IMR-90 (cell line): ENCODE results near the gene STKLD1. TPM values are rescaled to one million over a fixed set of nuclear protein-coding genes. Genes with fewer than 3 reads are reported as not detected.

ENCODE experiments used
- ATAC-seq: fragments of 200-7000 bp; cut with Tn5 transposase; 2 replicates; pipeline ENCODE4 v1.9.1; 2020; ENCODE audit warnings: low read depth, mild to moderate bottlenecking, moderate library complexity
- BruUV-seq: library from RNA; stranded (reverse); fragments of 400-500 nt; replicated peaks from 2 replicates; lab custom pipeline; 2021; lab: Mats Ljungman, UMichigan
- CTCF ChIA-PET: fragments of 300-600 bp; formaldehyde crosslinking; extraction: SDS; loops from one replicate; lab custom pipeline; 2021; ENCODE audit warnings: antibody characterized with exemption; lab: Yijun Ruan, JAX
- POLR2A ChIA-PET: fragments of 300-600 bp; sonication (Branson Sonifier 250); formaldehyde crosslinking; loops from one replicate; lab custom pipeline; 2022; ENCODE audit warnings: antibody characterized with exemption; ENCODE audit not compliant: unreplicated experiment; lab: Charles Lee
- DNase-seq: peaks from one replicate; pipeline ENCODE4 v3.0.0; 2013
- H2AFZ ChIP-seq: replicated peaks from 2 replicates; pipeline ENCODE3; 2013; ENCODE audit warnings: low read length, mild to moderate bottlenecking; ENCODE audit not compliant: poor library complexity
- H2AK5ac ChIP-seq: 2 replicates; pipeline ENCODE4 v1.6.1; 2013; ENCODE audit warnings: low read depth, low read length, inconsistent platforms
- H2AK9ac ChIP-seq: replicated peaks from 2 replicates; pipeline ENCODE3; 2013; ENCODE audit warnings: mild to moderate bottlenecking, low read depth, low read length, moderate library complexity; ENCODE audit not compliant: poor library complexity
- H2BK120ac ChIP-seq: 2 replicates; pipeline ENCODE4 v1.6.1; 2013; ENCODE audit warnings: low read depth, low read length, inconsistent platforms
- H2BK15ac ChIP-seq: 3 replicates; pipeline ENCODE4 v1.6.1; 2013; ENCODE audit warnings: low read depth, low read length, inconsistent platforms
- H2BK20ac ChIP-seq: 2 replicates; pipeline ENCODE4 v1.6.1; 2013; ENCODE audit warnings: low read depth, mild to moderate bottlenecking, inconsistent platforms, low read length, moderate library complexity
- H2BK5ac ChIP-seq: 2 replicates; pipeline ENCODE4 v1.6.1; 2013; ENCODE audit warnings: mild to moderate bottlenecking, low read depth, low read length, inconsistent platforms; ENCODE audit not compliant: poor library complexity, severe bottlenecking
- H3K14ac ChIP-seq: replicated peaks from 2 replicates; pipeline ENCODE4 v1.6.1; 2013; ENCODE audit warnings: low read depth, low read length, inconsistent platforms
- H3K18ac ChIP-seq: 2 replicates; pipeline ENCODE4 v1.6.1; 2013; ENCODE audit warnings: low read depth, low read length, control low read depth
- H3K23ac ChIP-seq: 2 replicates; pipeline ENCODE4 v1.6.1; 2013; ENCODE audit warnings: low read depth, low read length, inconsistent platforms
- H3K27ac ChIP-seq: 2 replicates; pipeline ENCODE4 v1.5.1; 2013; ENCODE audit warnings: mild to moderate bottlenecking, control low read depth, low read length; ENCODE audit not compliant: insufficient read depth
- H3K27me3 ChIP-seq: 2 replicates; pipeline ENCODE4 v1.6.1; 2013; ENCODE audit warnings: low read length; ENCODE audit not compliant: control insufficient read depth, insufficient read depth
- H3K36me3 ChIP-seq: 2 replicates; pipeline ENCODE4 v1.6.1; 2013; ENCODE audit warnings: low read length, mixed read lengths; ENCODE audit not compliant: control insufficient read depth, insufficient read depth
- H3K4ac ChIP-seq: 2 replicates; pipeline ENCODE4 v1.6.1; 2013; ENCODE audit warnings: low read depth, low read length, inconsistent platforms
- H3K4me1 ChIP-seq: 2 replicates; pipeline ENCODE4 v1.6.1; 2013; ENCODE audit warnings: low read length, mixed read lengths; ENCODE audit not compliant: control insufficient read depth, insufficient read depth
- H3K4me2 ChIP-seq: 2 replicates; pipeline ENCODE4 v1.6.1; 2013; ENCODE audit warnings: low read depth, mild to moderate bottlenecking, control low read depth, low read length, moderate library complexity
- H3K4me3 ChIP-seq: 2 replicates; pipeline ENCODE4 v1.5.1; 2013; ENCODE audit warnings: low read depth, mild to moderate bottlenecking, control low read depth, low read length, moderate library complexity; ENCODE audit not compliant: insufficient read depth
- H3K56ac ChIP-seq: 2 replicates; pipeline ENCODE4 v1.6.1; 2013; ENCODE audit warnings: low read length, inconsistent platforms; ENCODE audit not compliant: insufficient read depth; ENCODE audit errors: extremely low read depth
- H3K79me1 ChIP-seq, 2 experiments: 2 replicates each; pipeline ENCODE4 v1.6.1; 2013; ENCODE audit warnings: low read length in 2 of 2, inconsistent platforms in 1 of 2, low read depth in 1 of 2
- H3K9ac ChIP-seq: 2 replicates; pipeline ENCODE4 v1.6.1; 2013; ENCODE audit warnings: low read depth, low read length, control low read depth
- H3K9me1 ChIP-seq: 2 replicates; pipeline ENCODE4 v1.6.1; 2013; ENCODE audit warnings: low read length, inconsistent platforms; ENCODE audit not compliant: insufficient read depth
- H3K9me3 ChIP-seq: 2 replicates; pipeline ENCODE4 v1.6.1; 2013; ENCODE audit warnings: low read length; ENCODE audit not compliant: control insufficient read depth, insufficient read depth
- H4K20me1 ChIP-seq: 2 replicates; pipeline ENCODE4 v1.6.1; 2013; ENCODE audit warnings: low read length, inconsistent platforms; ENCODE audit not compliant: insufficient read depth
- H4K5ac ChIP-seq: 2 replicates; pipeline ENCODE4 v1.6.1; 2013; ENCODE audit warnings: mild to moderate bottlenecking, low read depth, low read length, control low read depth
- H4K8ac ChIP-seq, 2 experiments: 2 replicates each; pipeline ENCODE4 v1.6.1; 2013; ENCODE audit warnings: low read depth in 2 of 2, low read length in 2 of 2, control low read depth in 1 of 2, inconsistent platforms in 1 of 2
- H4K91ac ChIP-seq: 2 replicates; pipeline ENCODE4 v1.6.1; 2013; ENCODE audit warnings: low read depth, low read length, inconsistent platforms; ENCODE audit not compliant: insufficient read depth
- BHLHE40 ChIP-seq: fragments of 150-350 bp; IDR thresholded peaks from 2 replicates; pipeline ENCODE4 v1.6.1; 2016; ENCODE audit warnings: mild to moderate bottlenecking, low read depth, low read length
- MXI1 ChIP-seq: IDR thresholded peaks from 2 replicates; pipeline ENCODE4 v1.6.1; 2012; ENCODE audit warnings: low read depth, mild to moderate bottlenecking, low read length, moderate library complexity, borderline replicate concordance
- WGBS, 2 experiments: methylation state at CpG; one replicate each; pipeline versions ENCODE4 v1.1.5 to v1.1.7; 2013; ENCODE audit warnings: missing lambda C conversion rate in 2 of 2; ENCODE audit not compliant: insufficient read length in 1 of 2; ENCODE audit errors: extremely low coverage in 2 of 2; 5-methylcytosine and 5-hydroxymethylcytosine counted together
- dilution Hi-C: fragments of 300-500 bp; cut with HindIII; formaldehyde crosslinking; loops from one replicate; pipeline ENCODE4 v1.14.3; 2018; ENCODE audit warnings: low sequenced_read_pairs; ENCODE audit not compliant: unreplicated experiment
- in situ Hi-C: fragments of 300-500 bp; cut with MboI; formaldehyde crosslinking; loops from 3 replicates; pipeline ENCODE4 v1.14.3; 2019; ENCODE audit warnings: low sequenced_read_pairs, inconsistent platforms, mixed read lengths
- intact Hi-C: fragments of 100-400 bp; cut with micrococcal nuclease; formaldehyde crosslinking; loops from 2 replicates; pipeline ENCODE4 v1.10.0; 2022
- polyA plus RNA-seq, 3 experiments: library from polyadenylated mRNA; depleted of rRNA; stranded (reverse); fragments of >200 nt; gene quantifications; 2 replicates each; pipeline ENCODE4 v1.2.3, GENCODE V29; 2012; ENCODE audit warnings: low replicate concordance in 1 of 3
- total RNA-seq: library from RNA; depleted of rRNA; stranded (reverse); fragments of >200 nt; gene quantifications from 2 replicates; pipeline ENCODE4 v1.2.3, GENCODE V29; 2012

The STKLD1 gene
- total and polyA plus RNA-seq, 2 of the 4 experiments (the other 2 are of a cell fraction): 0.54 to 0.65 TPM

GRCh38 chr9:133439337-133439736, 63.2 kb downstream of the STKLD1 start:
- H3K27ac ChIP-seq: no peak overlapping the region
- H3K27me3 ChIP-seq: no peaks in the 10 kb centered on the region
- no peak overlapping the region for H4K5ac ChIP-seq
- H3K9me3 ChIP-seq: no peaks in the 10 kb centered on the region
- POLR2A ChIA-PET: interaction anchor here (0.6 kb wide), 1 partner anchor 62 kb away, joined by 3 read pairs; no protein-coding TSS in a partner anchor
- no peak overlapping the region for H3K9ac ChIP-seq
- no peak overlapping the region for H3K4me2 ChIP-seq
- WGBS, 2 experiments: no CpG with 5 or more reads among the region's 4 CpGs
- no peak overlapping the region for H2BK20ac ChIP-seq
- no peaks in the 10 kb centered on the region for H3K36me3 ChIP-seq
- no peak overlapping the region for H2AK9ac ChIP-seq
- H4K91ac ChIP-seq: no peak overlapping the region
- in situ Hi-C loops (no loop called here), dilution Hi-C loops (no loop called here), intact Hi-C loops (no loop called here)
- no peaks in the 10 kb centered on the region for H3K9me1 ChIP-seq
- no TSS peak for BruUV-seq
- no peak overlapping the region for H3K23ac ChIP-seq
- no peak overlapping the region for H2BK120ac ChIP-seq
- H3K4me3 ChIP-seq: no peak overlapping the region
- H3K56ac ChIP-seq: no peak overlapping the region
- no peak overlapping the region for H2BK5ac ChIP-seq
- no peak overlapping the region for H2AFZ ChIP-seq
- ATAC-seq (no peak), DNase-seq (no peak)
- no peak overlapping the region for H2BK15ac ChIP-seq
- no peaks in the 10 kb centered on the region for H3K79me1 ChIP-seq
- H3K14ac ChIP-seq: no peak overlapping the region
- no peaks in the 10 kb centered on the region for H4K20me1 ChIP-seq
- H3K4me1 ChIP-seq: no peaks in the 10 kb centered on the region
- H4K8ac ChIP-seq: no peak overlapping the region
- no peak overlapping the region for H2AK5ac ChIP-seq
- H3K4ac ChIP-seq: no peak overlapping the region
- H3K18ac ChIP-seq: no peak overlapping the region
- CTCF ChIA-PET: no interaction called here
- TF ChIP-seq MXI1 (no peak), BHLHE40 (no peak)
